GM12865 (cell line): ENCODE results near the gene PDCD5.
"Not testable (repeated sequence)": the region's sequence is repeated elsewhere in the genome, so short reads cannot be mapped to it uniquely, and the experiment has no call there.

Experiments used
- DNase-seq: peaks from one replicate; pipeline ENCODE4 v3.0.0; 2010; ENCODE audit warnings: low read depth
- H3K4me3 ChIP-seq: 2 replicates; pipeline ENCODE4 v1.5.1; 2011; ENCODE audit warnings: mild to moderate bottlenecking, low read depth, low read length, control low read depth
- CTCF ChIP-seq: IDR thresholded peaks from 2 replicates; pipeline ENCODE4 v1.5.1; 2011; ENCODE audit warnings: low read length, control low read depth, low read depth, inconsistent platforms; ENCODE audit not compliant: insufficient read depth; ENCODE audit errors: missing control alignments

PDCD5 gene

GRCh38 chr19:32580901-32581704 lies at the start of gene PDCD5:
Gene PDCD5 (plus strand): TSS chr19:32581190. CDS start chr19:32581262, 72 bp downstream.
- H3K4me3 ChIP-seq = peak within 1 kb of the TSS; percentile 99
- no peak for TF ChIP-seq CTCF
- DNase-seq = peak; percentile 97

GRCh38 chr19:32532233-32532632 lies 48.8 kb upstream of the PDCD5 start:
- DNase-seq = no peak
- H3K4me3 ChIP-seq = no peak overlapping the region
- TF ChIP-seq CTCF = no peak

- H3K4me3 ChIP-seq = no peak overlapping the region
- TF ChIP-seq CTCF = no peak
- no peak for DNase-seq
Measured at GRCh38 chr19:32537580-32537979, 43.4 kb upstream of the PDCD5 start.

GRCh38 chr19:32539240-32539916 lies 41.6 kb upstream of the PDCD5 start:
- H3K4me3 ChIP-seq = no peak overlapping the region
- no peak for DNase-seq
- TF ChIP-seq CTCF = no peak

- H3K4me3 ChIP-seq = no peak overlapping the region
- no peak for TF ChIP-seq CTCF
- DNase-seq = no peak
Measured at GRCh38 chr19:32540621-32541020, 40.4 kb upstream of the PDCD5 start.

GRCh38 chr19:32541376-32541775 lies 39.6 kb upstream of the PDCD5 start:
- H3K4me3 ChIP-seq, DNase-seq: not testable (repeated sequence)

- DNase-seq = no peak
- no peak overlapping the region for H3K4me3 ChIP-seq
- no peak for TF ChIP-seq CTCF
Measured at GRCh38 chr19:32542477-32543108, 38.4 kb upstream of the PDCD5 start.
